CD4-positive, alpha-beta T cell (primary cell): ENCODE measurements around the gene UBALD2. TPM values are rescaled to one million over a fixed set of nuclear protein-coding genes. Genes with fewer than 3 reads are reported as not detected.
A peak's percentile ranks its signal among the peaks of the same experiment; 100 is the strongest.

Experiments
- ATAC-seq: fragments of 200-7000 bp; cut with Tn5 transposase; one replicate; pipeline ENCODE4 v1.10.0; 2022; ENCODE audit warnings: mild to moderate bottlenecking; ENCODE audit not compliant: poor library complexity
- CTCF ChIA-PET: fragments of 350-600 bp; sonication (Branson Sonifier 250); formaldehyde crosslinking; loops from one replicate; lab custom pipeline; 2021; ENCODE audit warnings: antibody characterized with exemption, inconsistent platforms; lab: Charles Lee
- POLR2A ChIA-PET: fragments of 350-600 bp; sonication (Branson Sonifier 250); formaldehyde crosslinking; loops from one replicate; lab custom pipeline; 2021; ENCODE audit warnings: antibody characterized with exemption, inconsistent platforms; lab: Charles Lee
- DNase-seq, 14 experiments: peaks; one replicate each; pipeline ENCODE4 v3.0.0-alpha.2; 2013 to 2020; ENCODE audit warnings: mixed read lengths in 2 of 14
- H3K27ac ChIP-seq, 2 donors: one replicate each; pipeline versions ENCODE4 v1.5.1 to v1.7.0; 2013; ENCODE audit warnings: low read length in 2 of 2, low read depth in 1 of 2, mild to moderate bottlenecking in 1 of 2
- H3K27me3 ChIP-seq, 2 experiments: 1 replicate in 1 of 2; 2 replicates in 1 of 2; pipeline versions ENCODE4 v1.6.1 to v1.7.0; 2013; ENCODE audit warnings: low read length in 2 of 2, control low read depth in 1 of 2, mild to moderate bottlenecking in 1 of 2, moderate library complexity in 1 of 2; ENCODE audit not compliant: insufficient read depth in 2 of 2, control insufficient read depth in 1 of 2
- H3K36me3 ChIP-seq: one replicate; pipeline ENCODE4 v1.6.1; 2013; ENCODE audit warnings: low read length, control low read depth; ENCODE audit not compliant: insufficient read depth
- H3K4me1 ChIP-seq: one replicate; pipeline ENCODE4 v1.6.1; 2013; ENCODE audit warnings: low read length, control low read depth; ENCODE audit not compliant: insufficient read depth
- H3K4me3 ChIP-seq: one replicate; pipeline ENCODE4 v1.5.1; 2013; ENCODE audit warnings: mild to moderate bottlenecking, low read length, moderate library complexity
- H3K9me3 ChIP-seq, 2 experiments: 1 replicate in 1 of 2; 2 replicates in 1 of 2; pipeline versions ENCODE4 v1.6.1 to v1.7.0; 2013; ENCODE audit warnings: low read length in 2 of 2, mild to moderate bottlenecking in 2 of 2, control low read depth in 1 of 2, moderate library complexity in 1 of 2; ENCODE audit not compliant: control insufficient read depth in 1 of 2, insufficient read depth in 1 of 2
- H3K27ac Mint-ChIP-seq: one replicate; pipeline ENCODE4 v1.8.0; 2020; ENCODE audit warnings: mixed read lengths
- H3K27me3 Mint-ChIP-seq: one replicate; pipeline ENCODE4 v1.8.0; 2021; ENCODE audit warnings: mixed read lengths
- H3K36me3 Mint-ChIP-seq: one replicate; pipeline ENCODE4 v1.8.0; 2021; ENCODE audit warnings: low read depth, mixed read lengths
- H3K4me1 Mint-ChIP-seq: one replicate; pipeline ENCODE4 v1.8.0; 2021; ENCODE audit warnings: low read depth, mixed read lengths
- H3K4me3 Mint-ChIP-seq: one replicate; pipeline ENCODE4 v1.8.0; 2020; ENCODE audit warnings: mild to moderate bottlenecking, mixed read lengths
- H3K9me3 Mint-ChIP-seq: one replicate; pipeline ENCODE4 v1.8.0; 2020; ENCODE audit warnings: mixed read lengths
- CTCF ChIP-seq: fragments of 200-600 bp; IDR thresholded peaks from one replicate; pipeline ENCODE4 v1.8.0; 2022; ENCODE audit warnings: antibody characterized with exemption, mild to moderate bottlenecking
- intact Hi-C, 2 experiments: fragments of 100-400 bp; cut with DNase I in 1 of 2; cut with micrococcal nuclease in 1 of 2; formaldehyde crosslinking; loops; one replicate each; pipeline versions ENCODE4 v1.15.1 to v1.9.0; 2023 to 2025; cut with DNase I, micrococcal nuclease
- total RNA-seq, 174 experiments: library from RNA in 2 of 174; stranded (reverse) in 2 of 174; gene quantifications; one replicate each; pipeline ENCODE4 v1.2.3 and lab custom pipeline; 2021 to 2026

The UBALD2 gene
- total RNA-seq, 2 experiments from 2014 or later = 253 to 265 TPM

DNA sequence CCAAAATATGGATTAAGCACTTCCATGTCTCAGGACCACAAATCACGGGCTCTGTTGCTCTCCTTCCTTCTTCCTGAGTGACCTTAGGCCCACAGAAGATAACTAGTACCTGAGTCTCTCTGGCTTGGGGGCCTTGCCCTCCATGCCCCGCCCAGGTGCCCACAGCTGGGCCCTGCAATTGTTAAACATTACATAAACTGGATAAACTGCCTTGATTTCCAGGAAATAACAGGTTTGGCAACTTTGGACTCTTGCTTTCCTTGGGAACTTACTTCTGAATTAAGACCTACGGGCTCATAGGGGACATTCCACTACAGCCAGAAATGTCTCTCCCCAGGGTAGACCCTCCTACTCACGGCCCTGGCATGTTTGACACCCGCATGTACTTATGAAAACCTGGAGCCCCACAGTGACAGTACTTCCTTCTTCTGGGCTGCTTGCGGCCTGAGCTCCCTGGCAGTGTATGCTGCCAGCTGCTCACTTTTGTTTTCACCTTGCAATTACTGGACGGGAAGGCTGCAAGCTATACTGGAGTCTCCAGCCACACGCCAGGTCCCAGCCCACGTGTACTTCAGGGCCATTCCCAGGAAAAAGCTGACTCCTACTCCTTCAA lies 2.3 kb upstream of the UBALD2 start:
- no peaks in the 10 kb centered on the region for H3K9me3 ChIP-seq
- peaks cover 46% of the 10 kb centered on the region for H3K4me1 Mint-ChIP-seq
- intact Hi-C loops = no loop called here
- ATAC-seq = no peak
- ChIA-PET POLR2A (interaction anchor here (0.6 to 14.0 kb wide), 8 partner anchors 11 to 478 kb away, joined by 3 to 394 read pairs (median 4); partner anchors contain the start of genes FOXJ1 and RNF157), CTCF (interaction anchor here (0.5 to 6.5 kb wide), 7 partner anchors 16 to 142 kb away, joined by 3 to 29 read pairs (median 6); no protein-coding TSS in a partner anchor)
- peak overlapping the region; percentile 91 for H3K27ac Mint-ChIP-seq
- peak overlapping the region; percentile 61 for H3K4me3 Mint-ChIP-seq
- peaks cover 16% of the 10 kb centered on the region for H3K36me3 ChIP-seq
- H3K4me1 ChIP-seq = peaks cover 49% of the 10 kb centered on the region
- no peak for TF ChIP-seq CTCF
- H3K27ac ChIP-seq = peak overlapping the region; percentile 23 to 30
- no peak overlapping the region for H3K4me3 ChIP-seq
- H3K36me3 Mint-ChIP-seq = peaks cover 21% of the 10 kb centered on the region
- H3K9me3 Mint-ChIP-seq = no peaks in the 10 kb centered on the region
- no peaks in the 10 kb centered on the region for H3K27me3 Mint-ChIP-seq
- no peaks in the 10 kb centered on the region for H3K27me3 ChIP-seq
- peak in 4 of 14 experiments; percentile 39 to 57 (median 44) for DNase-seq

DNA sequence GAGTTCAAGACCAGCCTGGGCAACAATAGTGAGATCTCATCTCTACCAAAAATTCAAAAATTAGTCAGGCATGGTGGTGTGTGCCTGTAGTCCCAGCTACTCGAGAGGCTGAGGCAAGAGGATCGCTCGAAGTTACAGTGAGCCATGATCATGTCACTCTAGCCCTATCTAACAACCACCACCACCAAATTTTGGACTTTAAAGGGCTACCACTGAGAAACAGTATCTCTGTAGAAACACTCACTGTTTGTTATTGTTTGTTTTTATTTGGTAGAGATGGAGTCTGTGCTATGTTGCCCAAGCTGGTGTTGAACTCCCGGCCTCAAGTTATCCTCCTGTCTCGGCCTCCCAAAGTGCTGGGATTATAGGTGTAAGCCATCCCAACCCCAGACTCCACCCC lies 1.3 kb upstream of the UBALD2 start:
- ChIA-PET POLR2A (interaction anchor here (0.7 to 14.0 kb wide), 9 partner anchors 10 to 473 kb away, joined by 3 to 394 read pairs (median 19); partner anchors contain the start of genes FOXJ1, RNF157 and SRSF2), CTCF (interaction anchor here (0.8 to 6.5 kb wide), 9 partner anchors 10 to 250 kb away, joined by 3 to 29 read pairs (median 7); no protein-coding TSS in a partner anchor)
- no peaks in the 10 kb centered on the region for H3K9me3 ChIP-seq
- no peaks in the 10 kb centered on the region for H3K27me3 ChIP-seq
- ATAC-seq = no peak
- Mint-ChIP-seq H3K4me1 (peaks cover 53% of the 10 kb centered on the region), H3K9me3 (no peaks in the 10 kb centered on the region), H3K27ac (peak overlapping the region; percentile 91), H3K36me3 (peaks cover 30% of the 10 kb centered on the region), H3K4me3 (peak overlapping the region; percentile 93), H3K27me3 (no peaks in the 10 kb centered on the region)
- H3K36me3 ChIP-seq = peaks cover 26% of the 10 kb centered on the region
- peaks cover 59% of the 10 kb centered on the region for H3K4me1 ChIP-seq
- intact Hi-C loops = loop anchor here in 1 of 2 experiments (1.0 to 2.0 kb wide), 2 partner anchors 23 to 65 kb away; partner anchors contain the start of gene RNF157
- peak in 1 of 14 experiments; percentile 18 for DNase-seq
- H3K4me3 ChIP-seq = no peak overlapping the region
- H3K27ac ChIP-seq = peak overlapping the region in 1 of 2 donors; percentile 37
- no peak for TF ChIP-seq CTCF

DNA sequence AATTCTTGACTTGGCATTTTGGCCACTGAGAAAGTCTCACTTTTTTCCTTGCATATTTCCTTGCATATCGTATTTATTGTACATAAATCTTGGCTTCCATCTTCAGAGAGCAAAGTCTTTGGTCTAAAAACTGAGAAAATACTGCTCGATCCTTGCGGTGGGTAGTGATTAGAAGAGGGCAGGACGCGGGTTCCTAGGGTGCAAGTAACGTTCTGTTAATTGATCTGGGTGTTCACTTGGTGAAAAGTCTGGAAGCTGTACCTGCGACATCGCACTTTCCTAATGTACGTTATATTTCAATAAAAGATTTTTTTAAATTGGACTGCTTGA lies 758 bp upstream of the UBALD2 start:
- Mint-ChIP-seq H3K9me3 (no peaks in the 10 kb centered on the region), H3K27me3 (no peaks in the 10 kb centered on the region), H3K4me3 (peak overlapping the region; percentile 93), H3K4me1 (peaks cover 58% of the 10 kb centered on the region), H3K36me3 (peaks cover 35% of the 10 kb centered on the region), H3K27ac (peak overlapping the region; percentile 91)
- TF ChIP-seq CTCF = no peak
- Histone ChIP-seq H3K4me3 (peak overlapping the region; percentile 19), H3K36me3 (peaks cover 31% of the 10 kb centered on the region), H3K27me3 (no peaks in the 10 kb centered on the region), H3K9me3 (no peaks in the 10 kb centered on the region), H3K4me1 (peaks cover 64% of the 10 kb centered on the region), H3K27ac (peak overlapping the region; percentile 59 to 61)
- DNase-seq (no peak), ATAC-seq (no peak)
- POLR2A ChIA-PET = interaction anchor here (0.7 to 14.0 kb wide), 29 partner anchors 8 to 485 kb away, joined by 3 to 394 read pairs (median 5); partner anchors contain the start of genes EXOC7, FOXJ1, RNF157 and SRP68
- CTCF ChIA-PET = interaction anchor here (0.7 to 6.5 kb wide), 8 partner anchors 15 to 250 kb away, joined by 3 to 29 read pairs (median 8); partner anchors contain the start of gene SPHK1
- intact Hi-C loops = loop anchor here in 1 of 2 experiments (1.0 to 2.0 kb wide), 2 partner anchors 24 to 65 kb away; partner anchors contain the start of gene RNF157
